Astrocyte (in vitro differentiated cells and primary cell): ENCODE measurements around the gene SYT8.

ENCODE experiments used
- EZH2 ChIP-seq: IDR thresholded peaks from 2 replicates; pipeline ENCODE4 v1.6.1; 2012; ENCODE audit warnings: mild to moderate bottlenecking, low read length, inconsistent platforms; ENCODE audit not compliant: insufficient read depth
- TF ChIP-seq, protein P1 (sequence below): IDR thresholded peaks from 2 replicates; pipeline ENCODE4 v1.5.1; 2011; ENCODE audit warnings: low read depth, mild to moderate bottlenecking, inconsistent platforms, low read length, moderate library complexity; ENCODE audit not compliant: insufficient read depth

DNA sequence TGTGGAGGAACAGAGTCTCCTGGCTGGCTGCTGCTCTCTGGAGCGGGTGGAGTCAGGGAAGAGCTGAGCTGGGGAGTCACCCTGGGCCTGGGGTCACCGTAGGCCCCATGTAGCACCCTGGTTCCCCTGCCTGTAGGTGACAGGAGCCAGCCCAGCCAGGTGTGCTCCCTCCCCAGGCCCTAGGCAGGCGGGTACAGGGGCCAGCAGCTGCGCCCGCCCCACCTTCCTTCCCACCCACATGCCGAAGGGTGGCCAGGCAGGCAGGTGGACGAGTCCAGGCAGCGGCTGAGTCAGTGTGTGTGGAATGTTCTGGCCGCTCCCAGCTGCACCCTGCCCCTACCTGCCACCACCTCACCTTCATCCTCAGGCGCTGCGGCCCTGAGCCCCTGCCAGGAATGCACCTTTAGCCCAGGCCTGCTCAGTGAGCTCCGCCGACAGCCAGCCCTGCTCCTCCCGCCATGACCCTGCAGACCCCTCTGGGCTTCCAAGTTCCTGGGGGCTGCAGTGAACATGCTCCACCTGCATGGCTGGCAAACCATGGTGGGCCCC lies 654 bp upstream of the SYT8 start:
- TF ChIP-seq, protein P1, sequence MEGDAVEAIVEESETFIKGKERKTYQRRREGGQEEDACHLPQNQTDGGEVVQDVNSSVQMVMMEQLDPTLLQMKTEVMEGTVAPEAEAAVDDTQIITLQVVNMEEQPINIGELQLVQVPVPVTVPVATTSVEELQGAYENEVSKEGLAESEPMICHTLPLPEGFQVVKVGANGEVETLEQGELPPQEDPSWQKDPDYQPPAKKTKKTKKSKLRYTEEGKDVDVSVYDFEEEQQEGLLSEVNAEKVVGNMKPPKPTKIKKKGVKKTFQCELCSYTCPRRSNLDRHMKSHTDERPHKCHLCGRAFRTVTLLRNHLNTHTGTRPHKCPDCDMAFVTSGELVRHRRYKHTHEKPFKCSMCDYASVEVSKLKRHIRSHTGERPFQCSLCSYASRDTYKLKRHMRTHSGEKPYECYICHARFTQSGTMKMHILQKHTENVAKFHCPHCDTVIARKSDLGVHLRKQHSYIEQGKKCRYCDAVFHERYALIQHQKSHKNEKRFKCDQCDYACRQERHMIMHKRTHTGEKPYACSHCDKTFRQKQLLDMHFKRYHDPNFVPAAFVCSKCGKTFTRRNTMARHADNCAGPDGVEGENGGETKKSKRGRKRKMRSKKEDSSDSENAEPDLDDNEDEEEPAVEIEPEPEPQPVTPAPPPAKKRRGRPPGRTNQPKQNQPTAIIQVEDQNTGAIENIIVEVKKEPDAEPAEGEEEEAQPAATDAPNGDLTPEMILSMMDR, result no peak
- TF ChIP-seq EZH2, result no peak
